ENCODE data around the gene NUTM1.
A peak's percentile ranks its signal among the peaks of the same experiment; 100 is the strongest.

Gene NUTM1

GRCh38 chr15:34342737-34343575 lies at the start of gene NUTM1, which contains the start of gene NOP10:
Gene NUTM1, plus strand, starts transcription at chr15:34343315. Its CDS starts 382 bp downstream, at chr15:34343697.
Gene NOP10, minus strand, starts transcription at chr15:34343136. Its CDS starts 63 bp downstream, at chr15:34343073.
- H3K4me3 ChIP-seq (ENCODE audit: low read depth, low read length), result peak within 1 kb of the TSS; percentile 98
- peak; percentile 93 for TF ChIP-seq CTCF (IDR thresholded peaks at IDR 0.05; ENCODE audit: low read depth, low read length, missing control alignments)
- peak; percentile 91 for DNase-seq (ENCODE audit: low read depth)

GRCh38 chr15:34297059-34297458 lies 46.1 kb upstream of the NUTM1 start:
- DNase-seq (ENCODE audit: low read depth), result no peak
- no peak for TF ChIP-seq CTCF (IDR thresholded peaks at IDR 0.05; ENCODE audit: low read depth, low read length, missing control alignments)
- H3K4me3 ChIP-seq (ENCODE audit: low read depth, low read length), result no peak overlapping the region

- no peak overlapping the region for H3K4me3 ChIP-seq (ENCODE audit: low read depth, low read length)
- no peak for DNase-seq (ENCODE audit: low read depth)
- TF ChIP-seq CTCF (IDR thresholded peaks at IDR 0.05; ENCODE audit: low read depth, low read length, missing control alignments), result no peak
Measured at GRCh38 chr15:34301058-34301457, 42.1 kb upstream of the NUTM1 start.

GRCh38 chr15:34304613-34305012 lies 38.5 kb upstream of the NUTM1 start:
- H3K4me3 ChIP-seq (ENCODE audit: low read depth, low read length), result no peak overlapping the region
- no peak for DNase-seq (ENCODE audit: low read depth)
- TF ChIP-seq CTCF (IDR thresholded peaks at IDR 0.05; ENCODE audit: low read depth, low read length, missing control alignments), result no peak

GRCh38 chr15:34311563-34311962 lies 31.6 kb upstream of the NUTM1 start:
- DNase-seq (ENCODE audit: low read depth), result no peak
- H3K4me3 ChIP-seq (ENCODE audit: low read depth, low read length), result no peak overlapping the region
- no peak for TF ChIP-seq CTCF (IDR thresholded peaks at IDR 0.05; ENCODE audit: low read depth, low read length, missing control alignments)

- DNase-seq (ENCODE audit: low read depth), result no peak
- no peak overlapping the region for H3K4me3 ChIP-seq (ENCODE audit: low read depth, low read length)
- TF ChIP-seq CTCF (IDR thresholded peaks at IDR 0.05; ENCODE audit: low read depth, low read length, missing control alignments), result no peak
Measured at GRCh38 chr15:34314491-34315490, 28.3 kb upstream of the NUTM1 start.
